Vagina (tissue), 2 donors: Measurements from ENCODE around the gene TMEM139.

Experiments
- POLR2A ChIP-seq, 2 donors: fragments of 450-650 bp; IDR thresholded peaks; one replicate each; pipeline ENCODE4 v1.6.1; 2017; ENCODE audit warnings: antibody characterized with exemption in 2 of 2, mild to moderate bottlenecking in 2 of 2, moderate library complexity in 2 of 2
- TF ChIP-seq, protein P1 (sequence below), 3 experiments: fragments of 450-650 bp in 2 of 3; fragments of 200-600 bp in 1 of 3; sonication (generic) in 1 of 3; IDR thresholded peaks; one replicate each; pipeline ENCODE4 v1.5.1; 2017 to 2019; ENCODE audit warnings: antibody characterized with exemption in 3 of 3, mild to moderate bottlenecking in 2 of 3, moderate library complexity in 2 of 3

DNA sequence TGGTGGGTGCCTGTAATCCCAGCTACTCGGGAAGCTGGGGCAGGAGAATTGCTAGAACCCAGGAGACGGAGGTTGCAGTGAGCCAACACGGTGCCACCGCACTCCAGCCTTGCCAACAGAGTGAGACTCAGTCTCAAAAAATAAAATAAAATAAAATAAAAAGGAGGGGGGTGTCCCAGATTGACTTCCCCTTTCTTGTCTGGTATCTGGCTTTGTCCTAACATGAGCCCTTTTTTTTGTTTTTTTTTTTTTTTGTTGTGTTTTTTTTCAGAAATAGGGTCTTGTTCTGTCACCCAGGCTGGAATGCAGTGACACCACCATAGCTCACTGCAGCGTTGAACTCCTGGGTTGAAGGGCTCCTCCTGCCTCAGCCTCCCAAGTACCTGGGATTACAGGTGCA lies 8.1 kb downstream of the TMEM139 start:
- TF ChIP-seq, protein P1, sequence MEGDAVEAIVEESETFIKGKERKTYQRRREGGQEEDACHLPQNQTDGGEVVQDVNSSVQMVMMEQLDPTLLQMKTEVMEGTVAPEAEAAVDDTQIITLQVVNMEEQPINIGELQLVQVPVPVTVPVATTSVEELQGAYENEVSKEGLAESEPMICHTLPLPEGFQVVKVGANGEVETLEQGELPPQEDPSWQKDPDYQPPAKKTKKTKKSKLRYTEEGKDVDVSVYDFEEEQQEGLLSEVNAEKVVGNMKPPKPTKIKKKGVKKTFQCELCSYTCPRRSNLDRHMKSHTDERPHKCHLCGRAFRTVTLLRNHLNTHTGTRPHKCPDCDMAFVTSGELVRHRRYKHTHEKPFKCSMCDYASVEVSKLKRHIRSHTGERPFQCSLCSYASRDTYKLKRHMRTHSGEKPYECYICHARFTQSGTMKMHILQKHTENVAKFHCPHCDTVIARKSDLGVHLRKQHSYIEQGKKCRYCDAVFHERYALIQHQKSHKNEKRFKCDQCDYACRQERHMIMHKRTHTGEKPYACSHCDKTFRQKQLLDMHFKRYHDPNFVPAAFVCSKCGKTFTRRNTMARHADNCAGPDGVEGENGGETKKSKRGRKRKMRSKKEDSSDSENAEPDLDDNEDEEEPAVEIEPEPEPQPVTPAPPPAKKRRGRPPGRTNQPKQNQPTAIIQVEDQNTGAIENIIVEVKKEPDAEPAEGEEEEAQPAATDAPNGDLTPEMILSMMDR (IDR thresholded peaks at IDR 0.05) = no peak
- no peak for TF ChIP-seq POLR2A (IDR thresholded peaks at IDR 0.05)
